ENCODE measurements around the gene NUP50.
A peak's percentile ranks its signal among the peaks of the same experiment; 100 is the strongest.
"Not testable (repeated sequence)": the region's sequence is repeated elsewhere in the genome, so short reads cannot be mapped to it uniquely, and the experiment has no call there.

NUP50 gene

DNA sequence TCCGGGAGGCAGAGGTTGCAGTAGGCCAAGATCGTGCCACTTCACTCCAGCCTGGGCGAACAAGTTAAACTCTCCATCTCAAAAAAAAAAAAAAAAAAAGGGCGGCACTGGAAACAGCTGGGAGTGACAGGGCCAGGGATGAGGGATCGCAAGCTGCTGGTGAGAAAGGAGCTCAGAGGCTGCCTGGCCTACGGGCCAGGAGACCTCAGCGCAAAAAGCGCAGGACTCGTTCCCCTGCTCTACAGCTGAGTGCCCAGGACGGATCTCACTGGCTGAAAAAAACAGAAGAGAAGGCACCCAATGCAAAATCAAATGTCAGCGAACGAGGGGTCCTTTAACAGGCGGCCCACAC is 650 bp upstream of the NUP50 start:
- DNase-seq, result peak; percentile 35

DNA sequence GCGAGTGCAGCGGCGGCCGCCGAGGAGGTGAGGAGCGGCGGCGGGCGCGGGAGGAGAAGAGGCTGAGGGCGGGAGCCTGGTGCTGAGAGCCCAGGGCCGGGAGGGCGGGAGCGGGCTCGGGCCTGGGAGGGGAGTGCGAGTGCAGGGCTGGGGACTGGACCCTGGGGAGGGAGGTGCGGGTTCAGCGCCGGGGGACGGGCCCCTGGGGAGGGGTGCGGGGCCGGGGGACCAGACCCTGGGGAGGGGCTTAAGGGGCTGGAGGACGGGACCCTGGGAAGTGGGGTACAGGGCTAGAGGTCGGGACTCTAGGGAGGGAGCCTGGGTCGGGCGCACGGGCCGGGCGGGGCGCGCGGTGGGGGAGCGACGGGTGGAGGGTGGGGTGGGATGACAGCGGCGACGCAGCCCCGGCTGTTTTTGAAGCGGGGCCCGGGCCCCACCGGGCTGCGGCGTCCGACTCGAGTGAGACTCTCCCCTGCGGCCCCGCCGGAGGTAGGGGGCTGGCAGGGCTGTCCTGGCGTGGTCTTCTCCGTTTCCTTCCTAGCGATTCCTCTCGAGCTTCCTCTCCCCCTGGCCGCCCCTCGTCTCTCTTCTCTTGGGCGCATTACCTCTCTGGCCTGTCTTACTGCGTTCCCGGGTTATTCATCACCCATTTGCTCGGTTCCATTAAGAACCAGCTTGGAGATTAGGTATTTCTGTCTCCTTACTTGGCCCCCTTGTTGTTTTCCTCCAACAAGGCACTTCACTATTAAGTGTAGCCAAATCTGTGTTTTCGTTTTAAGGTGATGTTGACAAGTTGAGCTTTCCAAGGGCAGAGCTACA is 754 bp downstream of the NUP50 start:
- DNase-seq, result no peak

DNA sequence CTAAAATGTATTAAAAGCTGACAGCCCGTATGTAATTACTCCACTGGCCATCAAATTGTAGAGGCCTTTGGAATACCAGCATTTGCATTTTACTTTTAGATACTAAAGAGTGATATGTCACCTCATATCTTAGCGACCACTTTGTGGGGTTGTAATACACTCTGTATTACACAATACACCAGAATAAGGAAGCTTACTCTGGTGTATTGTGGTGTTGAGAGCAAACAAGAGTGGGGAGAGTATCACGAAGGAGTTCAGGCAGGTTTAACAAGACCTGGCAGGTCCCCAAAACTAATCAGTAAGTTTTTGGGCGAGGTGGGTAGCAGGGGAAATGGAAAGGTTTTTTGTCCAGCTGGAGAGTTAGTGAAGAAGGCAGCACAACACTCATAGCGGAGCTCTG is 3.2 kb downstream of the NUP50 start:
- no peak for DNase-seq

DNA sequence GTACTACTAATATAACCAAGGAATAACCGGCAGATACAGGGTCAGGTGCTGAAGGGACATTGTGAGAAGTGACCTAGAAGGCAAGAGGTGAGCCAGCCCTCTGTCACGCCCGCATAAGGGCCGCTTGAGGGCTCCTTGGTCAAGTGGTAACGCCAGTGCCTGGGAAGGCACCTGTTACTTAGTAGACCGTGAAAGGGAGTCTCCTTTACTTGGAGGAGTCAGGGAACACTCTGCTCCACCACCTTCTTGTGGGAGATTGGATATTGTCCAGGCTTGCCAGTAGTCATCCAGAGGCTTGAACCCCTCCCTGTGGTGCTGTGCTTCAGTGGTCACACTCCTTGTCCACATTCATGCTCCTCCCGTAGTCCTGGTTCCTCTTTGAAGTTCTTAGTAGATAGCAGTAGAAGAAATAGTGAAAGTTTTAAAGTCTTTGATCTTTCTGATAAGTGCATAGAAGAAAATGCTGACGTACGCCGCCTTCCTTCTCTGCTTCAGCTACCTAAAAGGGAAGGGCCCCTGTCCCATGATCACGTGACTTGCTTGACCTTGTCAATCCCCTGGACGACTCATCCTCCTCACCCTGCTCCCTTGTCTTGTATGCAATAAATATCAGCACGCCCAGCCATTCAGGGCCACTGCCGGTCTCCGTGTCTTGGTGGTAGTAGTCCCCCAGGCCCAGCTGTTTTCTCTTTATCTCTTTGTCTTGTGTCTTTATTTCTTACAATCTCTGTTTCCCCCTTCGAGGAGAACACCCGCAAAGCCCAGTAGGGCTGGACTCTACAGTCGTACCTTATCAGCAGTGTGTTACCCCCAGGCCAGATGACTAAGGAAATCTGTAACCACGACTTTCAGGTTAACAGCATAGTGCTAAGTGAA is 6.1 kb downstream of the NUP50 start:
- DNase-seq, result no peak

DNA sequence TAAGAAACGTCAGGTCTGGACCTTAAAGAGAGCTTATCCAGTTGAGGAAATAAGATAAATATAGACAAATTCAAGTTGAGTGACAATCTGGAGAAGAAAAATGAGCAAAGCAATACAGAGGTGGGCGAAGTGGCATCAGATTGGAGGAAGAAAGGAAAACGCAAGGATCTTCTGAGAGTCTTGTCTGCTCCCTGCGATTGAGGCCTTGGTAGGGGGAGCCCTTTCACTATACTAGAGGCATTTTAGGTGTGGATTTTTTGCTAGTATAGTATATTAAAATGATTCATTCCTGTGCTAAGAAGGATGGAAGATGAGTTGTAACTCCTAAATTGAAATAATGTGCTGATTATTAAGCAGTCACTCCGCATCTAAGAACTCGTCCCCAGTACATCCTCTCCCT is 8.1 kb downstream of the NUP50 start:
- DNase-seq, result no peak

DNA sequence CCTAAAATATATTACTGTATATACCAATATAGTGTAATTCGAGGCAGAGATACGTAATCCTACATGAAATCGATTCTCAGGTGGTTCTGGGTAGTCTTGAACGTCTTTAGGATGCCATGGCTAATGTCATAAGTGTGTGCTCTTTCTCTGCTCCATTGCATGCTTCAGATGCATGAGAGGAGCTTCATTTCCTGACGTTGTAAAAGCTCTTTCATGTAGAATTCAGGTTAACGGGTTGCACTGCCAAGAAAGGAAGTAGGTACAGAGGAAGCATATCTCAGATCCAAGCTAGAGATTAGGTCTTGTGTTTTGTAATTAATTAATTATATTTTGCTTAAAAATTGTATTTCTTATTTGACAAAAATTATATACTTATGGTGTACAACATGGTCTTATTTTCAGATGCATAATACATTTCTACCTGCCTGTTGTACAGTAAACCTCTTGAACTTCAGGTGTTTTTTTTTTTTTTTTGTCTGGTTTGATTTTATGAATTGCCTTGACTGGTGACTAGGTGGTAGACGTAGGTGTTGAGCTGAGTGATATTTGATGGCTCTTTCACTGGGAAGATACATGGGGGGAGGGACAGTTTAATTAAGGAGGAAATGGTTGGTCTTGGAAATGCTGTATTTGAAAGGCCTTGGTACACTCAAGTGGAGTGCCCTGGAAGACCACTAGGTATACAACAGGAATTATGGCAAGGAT is 9.3 kb downstream of the NUP50 start:
- DNase-seq, result no peak

DNA sequence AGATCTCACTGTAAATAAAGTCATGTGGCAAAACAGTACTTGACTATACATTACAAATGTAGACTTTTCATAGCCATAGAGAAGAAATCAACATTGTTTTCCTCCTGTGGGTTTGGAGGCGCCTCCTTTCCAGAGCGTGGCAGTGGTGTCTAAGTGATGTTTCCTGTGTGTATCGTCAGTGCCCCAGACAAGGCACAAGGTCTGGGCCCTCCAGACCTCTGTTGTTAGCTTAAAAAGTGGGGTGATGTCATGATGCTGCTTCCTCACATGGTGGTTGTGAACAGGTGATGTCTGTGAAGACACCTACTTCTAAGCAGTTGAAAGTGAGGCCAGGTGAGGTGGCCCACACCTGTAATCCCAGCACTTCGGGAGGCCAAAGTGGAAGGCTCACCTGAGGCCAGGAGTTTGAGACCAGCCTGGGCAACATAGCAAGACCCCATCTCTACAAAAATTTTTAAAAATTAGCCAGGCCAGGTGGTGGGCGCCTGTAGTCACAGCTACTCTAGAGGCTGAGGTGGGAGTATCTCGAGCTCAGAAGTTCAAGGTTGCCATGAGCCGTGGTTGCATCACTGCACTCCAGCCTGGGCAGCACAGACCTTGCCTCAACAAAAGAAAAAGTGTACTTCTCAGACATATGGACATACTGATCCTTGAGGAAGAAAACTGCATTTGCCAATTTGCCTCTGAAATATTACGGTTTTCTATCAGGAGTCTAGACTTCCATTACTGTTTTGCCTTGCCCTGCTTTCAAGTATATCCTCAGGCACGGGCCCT is 15.7 kb downstream of the NUP50 start:
- DNase-seq, result no peak

DNA sequence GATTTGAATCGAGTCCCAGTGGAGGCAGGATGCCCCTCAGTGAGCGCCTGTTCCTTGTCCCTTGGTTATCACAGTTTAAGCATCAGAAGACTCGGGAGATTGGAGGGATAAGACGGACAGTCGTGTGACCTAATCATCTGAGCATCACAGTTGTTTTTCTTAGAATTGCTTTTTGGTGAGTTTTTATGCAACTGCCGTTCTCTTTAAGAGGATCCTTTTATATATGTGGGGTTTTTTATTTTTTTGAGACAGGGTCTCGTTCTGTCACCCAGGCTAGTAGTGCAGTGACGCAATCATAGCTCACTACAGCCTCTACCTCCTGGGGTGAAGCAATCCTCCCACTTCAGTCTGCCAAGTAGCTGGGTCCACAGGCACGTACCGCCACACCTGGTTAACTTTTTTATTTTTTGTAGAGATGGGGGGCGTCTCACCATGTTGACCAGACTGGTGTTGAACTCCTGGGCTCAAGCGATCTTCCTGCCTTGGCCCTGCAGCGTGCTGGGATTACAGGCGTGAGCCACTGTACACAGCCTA is 16.5 kb downstream of the NUP50 start:
- no peak for DNase-seq

DNA sequence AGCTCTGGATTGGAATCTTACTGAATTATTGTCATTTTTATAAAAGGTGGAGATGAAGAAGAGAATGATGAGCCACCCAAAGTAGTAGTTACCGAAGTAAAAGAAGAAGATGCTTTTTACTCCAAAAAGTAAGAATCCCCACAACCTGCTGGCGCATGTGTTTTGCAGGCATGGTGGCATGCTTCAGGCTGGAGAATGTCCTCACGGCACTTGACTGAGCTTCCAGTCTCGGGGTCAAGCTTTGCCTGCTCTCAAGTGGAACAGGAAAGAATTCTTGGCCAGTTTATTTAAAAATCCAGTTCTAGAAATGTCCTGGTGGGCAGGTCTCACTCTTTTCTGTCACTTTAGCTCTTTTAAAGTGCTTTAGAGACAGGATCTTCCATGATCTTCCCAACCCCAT is 17.5 kb downstream of the NUP50 start:
- DNase-seq, result no peak

DNA sequence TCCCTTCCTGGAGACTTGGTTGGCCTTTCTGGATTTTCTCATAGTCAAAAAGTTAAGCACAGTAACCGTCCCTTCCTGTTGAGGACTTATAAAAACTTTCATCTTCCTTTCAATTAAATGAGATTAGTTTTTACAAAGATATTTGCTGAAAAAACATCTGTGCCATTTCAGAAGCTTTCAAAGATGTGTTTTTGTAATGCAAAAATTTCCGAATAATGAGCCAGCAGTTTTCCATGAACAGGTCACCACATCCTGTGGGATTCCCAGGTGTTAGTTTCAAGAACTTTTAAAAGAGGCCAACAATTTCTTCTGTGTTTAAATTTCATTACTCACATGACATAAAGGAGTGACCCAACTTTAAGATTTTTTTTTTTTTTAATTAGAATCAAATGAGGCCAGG is 18.0 kb downstream of the NUP50 start:
- no peak for DNase-seq

DNA sequence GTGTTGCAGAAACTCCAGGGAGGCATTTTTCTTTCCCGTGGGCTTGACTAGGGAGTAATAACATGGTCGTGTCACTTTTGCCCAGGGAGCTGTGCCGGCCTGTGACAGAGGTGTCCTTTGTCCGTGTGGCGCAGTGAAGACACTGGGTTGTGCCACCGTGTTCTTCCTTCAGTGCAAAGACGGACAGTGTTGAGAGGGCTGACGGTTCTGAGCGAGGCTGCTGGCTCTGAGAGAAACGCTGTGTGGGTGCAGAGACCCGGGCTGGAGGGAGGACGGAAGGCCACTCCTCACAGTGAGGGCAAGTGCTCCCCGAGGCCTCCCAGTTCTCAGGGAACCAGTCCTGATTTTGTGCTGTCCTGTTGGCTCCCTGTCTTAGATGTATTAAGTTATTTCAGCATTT is 20.2 kb downstream of the NUP50 start:
- DNase-seq, result no peak

DNA sequence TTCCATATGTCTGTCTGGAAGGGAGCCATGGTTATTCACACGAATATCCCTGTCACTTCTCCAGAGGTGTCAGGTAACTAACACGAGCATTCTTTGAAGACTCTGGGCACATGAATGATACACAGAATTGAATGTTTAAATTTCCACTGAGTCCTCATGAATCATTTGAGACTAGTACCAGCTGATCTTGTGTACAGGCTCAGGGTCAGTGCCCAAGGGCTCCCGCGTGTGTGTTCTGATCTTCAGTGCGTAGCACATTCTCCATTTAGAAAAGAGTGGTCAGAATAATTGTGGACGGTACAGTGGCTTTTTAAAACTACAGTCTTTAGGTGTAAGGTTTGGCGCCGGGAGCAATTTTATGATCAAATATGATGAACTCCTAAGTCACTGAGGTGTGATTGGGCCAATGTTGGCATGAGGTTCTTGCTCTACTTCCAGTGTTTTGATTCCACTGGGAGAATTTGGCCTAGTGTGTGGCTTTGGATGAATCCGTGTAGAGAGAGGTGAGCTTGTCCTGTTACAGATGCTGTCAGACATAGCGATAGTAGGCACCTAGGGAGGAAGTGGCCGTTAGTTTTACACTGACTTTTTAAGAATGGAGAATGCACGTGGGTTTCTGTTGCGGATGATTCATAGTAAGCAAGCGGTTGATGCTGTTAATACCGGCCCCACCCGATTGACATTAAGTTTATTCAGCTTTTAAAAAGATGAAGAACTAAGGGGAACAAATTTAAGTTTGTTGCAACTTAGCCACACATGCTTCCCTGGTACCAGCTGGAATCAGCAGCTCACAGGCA is 22.2 kb downstream of the NUP50 start:
- DNase-seq, result no peak

DNA sequence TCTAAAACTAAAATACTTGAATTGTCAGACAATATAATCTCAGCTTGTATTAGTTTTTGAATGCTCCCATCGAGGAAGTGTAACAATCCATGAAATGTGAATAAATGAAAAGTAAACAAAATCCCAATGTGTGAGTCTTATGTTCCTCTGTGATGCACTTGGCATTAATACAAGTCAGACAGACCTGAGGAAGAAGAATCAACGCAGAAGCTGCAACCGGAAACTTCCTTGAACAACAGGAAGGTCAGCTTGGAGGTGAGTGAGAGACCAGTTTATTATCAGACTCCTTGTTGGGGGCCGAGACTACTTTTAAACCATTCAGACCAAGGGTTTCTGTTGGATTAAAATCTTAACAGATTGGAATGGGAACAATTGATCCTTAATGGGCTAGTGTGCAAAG is 24.2 kb downstream of the NUP50 start:
- no peak for DNase-seq

DNA sequence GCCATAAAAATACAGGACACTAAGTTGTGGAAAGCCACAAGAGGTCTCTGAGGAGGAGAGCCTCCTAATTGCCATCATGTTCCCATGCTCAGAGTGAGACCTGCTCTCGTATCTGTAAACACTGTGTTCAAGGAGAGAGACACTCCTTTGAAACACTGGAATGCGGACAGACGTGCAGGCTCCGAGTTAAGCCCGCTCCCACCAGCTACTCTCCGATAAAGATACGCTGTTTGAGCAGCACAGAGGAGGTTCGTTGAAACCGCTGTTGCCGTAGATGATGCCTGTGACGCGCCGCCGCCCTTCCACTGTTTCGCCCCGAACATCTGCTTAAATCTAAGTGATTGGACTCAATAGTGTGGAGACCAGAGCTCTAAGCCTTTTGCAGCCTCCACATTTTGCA is 25.1 kb downstream of the NUP50 start:
- DNase-seq, result no peak

DNA sequence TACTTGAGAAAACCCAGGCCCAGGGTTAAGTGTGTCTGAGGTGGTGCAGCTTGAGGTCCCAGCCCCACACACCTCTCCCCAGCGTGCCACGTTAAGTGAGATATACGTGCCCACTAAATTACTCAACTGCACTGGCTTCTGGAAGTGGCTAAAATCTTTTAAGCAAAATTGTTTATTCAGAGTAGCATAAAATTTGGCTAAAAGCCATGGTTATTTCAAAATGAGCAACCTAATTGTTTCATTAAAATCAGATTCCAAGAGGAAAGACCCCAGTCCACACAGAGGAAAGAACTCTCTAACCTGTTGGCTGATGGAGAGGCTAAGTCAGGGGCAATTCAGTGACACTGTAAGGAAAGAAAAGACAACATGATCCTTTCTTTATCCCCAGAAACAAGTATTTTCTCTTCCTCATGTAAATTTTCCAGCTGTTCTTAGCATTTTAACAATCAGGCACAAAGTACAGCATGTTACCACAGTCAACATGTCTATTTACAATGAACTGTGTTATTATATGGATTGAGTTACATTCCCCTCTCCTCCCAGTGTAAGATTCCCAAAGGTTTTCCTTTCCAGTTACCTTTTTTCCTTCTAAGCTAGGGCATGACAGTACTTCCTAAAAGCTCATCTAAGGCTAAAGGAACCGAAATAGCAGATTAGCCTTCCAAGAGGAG is 26.6 kb downstream of the NUP50 start:
- no peak for DNase-seq

DNA sequence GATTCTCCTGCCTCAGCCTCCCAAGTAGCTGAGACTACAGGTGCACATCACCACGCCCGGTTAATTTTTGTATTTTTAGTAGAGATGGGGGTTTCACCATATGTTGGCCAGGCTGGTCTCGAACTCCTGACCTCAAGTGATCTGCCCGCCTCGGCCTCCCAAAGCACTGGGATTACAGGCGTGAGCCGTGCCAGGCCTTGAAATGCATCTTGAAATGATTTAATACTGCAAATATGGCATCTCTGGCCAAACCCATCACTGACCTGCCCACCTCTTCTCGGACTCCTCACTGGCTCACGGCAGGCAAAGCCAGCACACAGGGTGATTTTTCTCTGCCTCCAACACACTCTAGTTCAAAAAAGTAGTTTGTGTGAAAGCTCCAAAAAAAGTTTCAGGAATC is 28.0 kb downstream of the NUP50 start:
- DNase-seq, result not testable (repeated sequence)

DNA sequence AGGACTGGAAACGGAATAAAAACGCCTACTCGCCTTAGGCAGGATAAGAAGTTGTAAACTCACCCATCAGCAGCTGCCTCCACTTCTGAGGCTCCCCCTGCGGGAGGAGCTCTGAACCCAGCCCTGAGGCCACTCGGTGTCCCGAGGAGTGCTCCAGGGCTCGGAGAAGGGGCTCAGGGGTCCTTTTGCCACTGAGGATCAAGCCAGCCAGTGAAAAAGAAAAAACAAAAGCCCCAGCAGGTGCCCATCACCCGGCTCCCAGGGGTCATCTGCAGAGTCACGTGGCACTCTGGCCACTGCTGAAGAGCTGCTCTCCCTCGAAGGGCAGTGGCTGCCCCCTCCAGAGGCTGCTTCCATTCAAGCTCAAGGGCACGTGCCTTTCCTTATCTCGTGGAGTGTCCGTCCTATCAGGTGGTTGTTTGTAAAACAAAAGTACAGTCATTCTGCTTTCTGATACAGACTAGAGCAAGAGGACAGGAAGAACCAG is 29.0 kb downstream of the NUP50 start:
- DNase-seq, result no peak

DNA sequence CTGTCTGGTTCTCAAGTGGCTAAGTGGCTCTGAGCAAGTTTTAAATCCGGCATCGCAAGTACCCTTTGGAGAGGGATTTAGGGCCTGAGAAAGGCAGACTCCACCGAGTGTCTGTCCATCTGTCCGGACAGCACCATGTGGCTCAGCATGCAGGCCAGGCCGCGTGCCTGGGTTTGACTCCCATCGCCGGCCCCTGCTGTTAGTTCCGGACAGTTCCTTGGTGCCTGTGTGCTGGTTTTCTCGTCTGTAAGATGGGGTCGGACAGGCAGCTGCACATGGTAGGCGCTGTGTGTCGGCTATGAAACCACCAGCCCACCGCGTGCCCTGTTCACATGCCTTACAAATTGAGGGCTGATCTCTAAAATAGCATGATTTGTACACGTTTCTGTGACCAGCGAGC is 31.0 kb downstream of the NUP50 start:
- no peak for DNase-seq

DNA sequence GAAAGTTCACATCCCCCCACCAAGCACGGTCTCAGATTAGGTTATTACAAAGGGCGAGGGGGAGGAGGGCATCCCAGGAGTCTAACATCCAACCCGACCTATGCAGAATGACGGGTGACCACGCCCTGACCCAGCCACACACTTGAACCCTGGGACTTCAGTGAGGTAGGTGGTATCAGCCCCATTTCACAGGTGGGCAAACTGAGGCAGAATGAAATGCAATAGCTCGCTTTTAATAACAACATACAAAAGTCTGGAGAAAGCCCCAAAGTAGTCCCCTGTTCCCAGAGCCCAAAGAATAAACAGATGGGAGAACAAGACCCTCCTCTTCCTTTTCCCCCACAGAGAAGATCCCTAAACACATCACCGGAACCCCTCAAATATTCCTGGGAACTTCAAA is 31.9 kb downstream of the NUP50 start:
- no peak for DNase-seq

DNA sequence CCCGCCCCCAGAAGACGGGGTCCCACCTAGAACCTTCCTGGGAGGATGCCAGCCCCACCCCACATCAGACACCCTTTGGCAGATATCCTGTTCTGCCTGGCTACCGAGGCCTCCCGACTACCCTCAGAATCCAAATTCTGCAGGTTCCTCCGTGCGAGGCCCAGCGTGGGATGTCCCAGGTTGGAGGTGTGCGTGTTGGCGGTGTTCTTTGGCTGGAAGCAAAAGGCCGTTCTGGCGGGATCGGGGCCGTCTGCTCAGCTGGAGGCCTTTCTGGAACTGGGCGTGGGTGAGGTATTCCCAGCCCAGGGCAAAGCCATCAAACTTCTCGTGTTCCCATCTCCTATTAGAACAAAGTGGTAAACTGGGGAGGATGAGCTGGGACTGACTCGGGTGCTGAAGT is 32.6 kb downstream of the NUP50 start:
- DNase-seq, result no peak
